Stimulated activated naive CD8-positive, alpha-beta T cell treated with anti-CD3 and anti-CD28 coated beads, Interleukin-15, Interleukin-2, amounts not matched to agents 100 ng/mL and 50 ng/mL, for 24 hours (primary cell): Measurements from ENCODE around the gene OPN3.
"Not testable (repeated sequence)": the region's sequence is repeated elsewhere in the genome, so short reads cannot be mapped to it uniquely, and the experiment has no call there.

ENCODE experiments used
- H3K27ac Mint-ChIP-seq: one replicate; pipeline ENCODE4 v1.8.0; 2021; ENCODE audit warnings: mild to moderate bottlenecking, mixed read lengths
- H3K27me3 Mint-ChIP-seq: one replicate; pipeline ENCODE4 v1.8.0; 2021; ENCODE audit warnings: mixed read lengths
- H3K36me3 Mint-ChIP-seq: one replicate; pipeline ENCODE4 v1.8.0; 2021; ENCODE audit warnings: low read depth, mixed read lengths
- H3K4me1 Mint-ChIP-seq: one replicate; pipeline ENCODE4 v1.8.0; 2021; ENCODE audit warnings: low read depth, mixed read lengths
- H3K4me3 Mint-ChIP-seq: one replicate; pipeline ENCODE4 v1.8.0; 2021; ENCODE audit warnings: mild to moderate bottlenecking, mixed read lengths
- H3K9me3 Mint-ChIP-seq: one replicate; pipeline ENCODE4 v1.8.0; 2021; ENCODE audit warnings: mixed read lengths

OPN3 gene

GRCh38 chr1:241659016-241659415, 18.8 kb upstream of the OPN3 start:
- H3K9me3 Mint-ChIP-seq, H3K4me1 Mint-ChIP-seq, H3K4me3 Mint-ChIP-seq, H3K27me3 Mint-ChIP-seq, H3K27ac Mint-ChIP-seq, H3K36me3 Mint-ChIP-seq: not testable (repeated sequence)

GRCh38 chr1:241658081-241658793, 18.1 kb upstream of the OPN3 start:
- H3K4me1 Mint-ChIP-seq: peaks cover 3% of the 10 kb centered on the region
- peaks cover 4% of the 10 kb centered on the region for H3K27me3 Mint-ChIP-seq
- no peak overlapping the region for H3K4me3 Mint-ChIP-seq
- H3K9me3 Mint-ChIP-seq: peaks cover 4% of the 10 kb centered on the region
- no peaks in the 10 kb centered on the region for H3K36me3 Mint-ChIP-seq
- no peak overlapping the region for H3K27ac Mint-ChIP-seq

- H3K9me3 Mint-ChIP-seq: peaks cover 4% of the 10 kb centered on the region
- no peaks in the 10 kb centered on the region for H3K4me1 Mint-ChIP-seq
- H3K36me3 Mint-ChIP-seq: no peaks in the 10 kb centered on the region
- H3K27me3 Mint-ChIP-seq: peaks cover 10% of the 10 kb centered on the region
- H3K27ac Mint-ChIP-seq: no peak overlapping the region
- H3K4me3 Mint-ChIP-seq: no peak overlapping the region
Observed at GRCh38 chr1:241654641-241655040, 14.5 kb upstream of the OPN3 start.

- H3K27ac Mint-ChIP-seq: no peak overlapping the region
- H3K9me3 Mint-ChIP-seq: no peaks in the 10 kb centered on the region
- H3K4me1 Mint-ChIP-seq: no peaks in the 10 kb centered on the region
- H3K27me3 Mint-ChIP-seq: peaks cover 10% of the 10 kb centered on the region
- no peak overlapping the region for H3K4me3 Mint-ChIP-seq
- H3K36me3 Mint-ChIP-seq: no peaks in the 10 kb centered on the region
Observed at GRCh38 chr1:241654019-241654418, 13.8 kb upstream of the OPN3 start.

- no peak within 1 kb of the TSS for H3K4me3 Mint-ChIP-seq
- no peaks in the 10 kb centered on the region for H3K36me3 Mint-ChIP-seq
- no peak within 1 kb of the TSS for H3K27ac Mint-ChIP-seq
- peaks cover 10% of the 10 kb centered on the region for H3K27me3 Mint-ChIP-seq
- no peaks in the 10 kb centered on the region for H3K4me1 Mint-ChIP-seq
- no peaks in the 10 kb centered on the region for H3K9me3 Mint-ChIP-seq
Observed at GRCh38 chr1:241652012-241652411, 11.8 kb upstream of the OPN3 start, which contains the start of gene WDR64. WDR64 (plus strand) TSS chr1:241652281; CDS start chr1:241652485, 204 bp downstream.

- Mint-ChIP-seq H3K27me3 (peaks cover 6% of the 10 kb centered on the region), H3K36me3 (no peaks in the 10 kb centered on the region), H3K27ac (no peak overlapping the region), H3K4me1 (peaks cover 6% of the 10 kb centered on the region), H3K9me3 (no peaks in the 10 kb centered on the region), H3K4me3 (no peak overlapping the region)
Observed at GRCh38 chr1:241648159-241648558, 8.0 kb upstream of the OPN3 start.

GRCh38 chr1:241647658-241648057, 7.5 kb upstream of the OPN3 start:
- Mint-ChIP-seq H3K9me3 (no peaks in the 10 kb centered on the region), H3K4me1 (peaks cover 6% of the 10 kb centered on the region), H3K36me3 (no peaks in the 10 kb centered on the region), H3K4me3 (no peak overlapping the region), H3K27ac (no peak overlapping the region), H3K27me3 (peaks cover 6% of the 10 kb centered on the region)

GRCh38 chr1:241646201-241646600, 6.0 kb upstream of the OPN3 start:
- no peaks in the 10 kb centered on the region for H3K36me3 Mint-ChIP-seq
- H3K9me3 Mint-ChIP-seq: peaks cover 6% of the 10 kb centered on the region
- H3K4me1 Mint-ChIP-seq: peaks cover 6% of the 10 kb centered on the region
- H3K27ac Mint-ChIP-seq: no peak overlapping the region
- no peak overlapping the region for H3K4me3 Mint-ChIP-seq
- peaks cover 6% of the 10 kb centered on the region for H3K27me3 Mint-ChIP-seq

- Mint-ChIP-seq H3K27me3 (no peaks in the 10 kb centered on the region), H3K4me3 (no peak overlapping the region), H3K27ac (no peak overlapping the region), H3K36me3 (no peaks in the 10 kb centered on the region), H3K4me1 (peaks cover 13% of the 10 kb centered on the region), H3K9me3 (peaks cover 6% of the 10 kb centered on the region)
Observed at GRCh38 chr1:241645199-241645598, 5.0 kb upstream of the OPN3 start.

- peaks cover 6% of the 10 kb centered on the region for H3K9me3 Mint-ChIP-seq
- no peak overlapping the region for H3K4me3 Mint-ChIP-seq
- H3K36me3 Mint-ChIP-seq: no peaks in the 10 kb centered on the region
- H3K27me3 Mint-ChIP-seq: no peaks in the 10 kb centered on the region
- peaks cover 13% of the 10 kb centered on the region for H3K4me1 Mint-ChIP-seq
- H3K27ac Mint-ChIP-seq: no peak overlapping the region
Observed at GRCh38 chr1:241644259-241644658, 4.1 kb upstream of the OPN3 start.

GRCh38 chr1:241642593-241642944, 2.4 kb upstream of the OPN3 start:
- Mint-ChIP-seq H3K36me3 (peaks cover under 1% of the 10 kb centered on the region), H3K4me1 (peaks cover 26% of the 10 kb centered on the region), H3K4me3 (no peak overlapping the region), H3K27ac (no peak overlapping the region), H3K9me3 (peaks cover 6% of the 10 kb centered on the region), H3K27me3 (no peaks in the 10 kb centered on the region)

GRCh38 chr1:241641773-241642592, 1.8 kb upstream of the OPN3 start:
- no peaks in the 10 kb centered on the region for H3K27me3 Mint-ChIP-seq
- peaks cover 32% of the 10 kb centered on the region for H3K4me1 Mint-ChIP-seq
- no peak overlapping the region for H3K27ac Mint-ChIP-seq
- H3K9me3 Mint-ChIP-seq: peaks cover 6% of the 10 kb centered on the region
- H3K36me3 Mint-ChIP-seq: peaks cover 6% of the 10 kb centered on the region
- no peak overlapping the region for H3K4me3 Mint-ChIP-seq

- Mint-ChIP-seq H3K4me1 (peaks cover 40% of the 10 kb centered on the region), H3K27me3 (no peaks in the 10 kb centered on the region), H3K27ac (peak overlapping the region; percentile 52), H3K9me3 (peaks cover 6% of the 10 kb centered on the region), H3K4me3 (peak overlapping the region; percentile 58), H3K36me3 (peaks cover 14% of the 10 kb centered on the region)
Observed at GRCh38 chr1:241640867-241641622, 876 bp upstream of the OPN3 start.

GRCh38 chr1:241639623-241640148, 483 bp downstream of the OPN3 start:
- Mint-ChIP-seq H3K27ac (peak overlapping the region; percentile 83), H3K4me1 (peaks cover 50% of the 10 kb centered on the region), H3K4me3 (peak overlapping the region; percentile 87), H3K36me3 (peaks cover 25% of the 10 kb centered on the region), H3K27me3 (no peaks in the 10 kb centered on the region), H3K9me3 (peaks cover 6% of the 10 kb centered on the region)
